SIG-M5 (cell line): ENCODE measurements around the gene SEMA6B.
"Not testable (repeated sequence)": the region's sequence is repeated elsewhere in the genome, so short reads cannot be mapped to it uniquely, and the experiment has no call there.

ENCODE experiments used
- DNase-seq: peaks from one replicate; lab custom pipeline; 2025; lab: John Stamatoyannopoulos, UW

The SEMA6B gene

GRCh38 chr19:4571305-4571917 lies 11.9 kb upstream of the SEMA6B start:
- no peak for DNase-seq

DNA sequence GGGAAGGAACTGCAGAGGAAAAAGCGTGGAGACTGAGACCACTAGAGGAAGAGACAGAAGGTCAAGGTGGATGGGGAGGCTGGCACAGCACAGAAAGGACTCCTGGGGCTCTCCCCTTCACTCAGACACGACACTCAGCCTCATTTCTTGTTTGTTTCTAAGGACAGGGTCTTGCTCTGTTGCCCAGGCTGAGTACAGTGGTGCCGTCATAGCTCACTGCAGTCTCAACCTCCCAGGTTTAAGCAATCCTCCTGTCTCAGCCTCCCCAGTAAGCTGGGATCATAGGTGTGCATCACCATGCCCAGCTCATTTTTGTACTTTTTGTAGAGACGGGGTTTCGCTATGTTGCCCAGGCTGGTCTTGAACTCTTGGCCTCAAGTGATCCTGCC lies 11.4 kb upstream of the SEMA6B start:
- DNase-seq: no peak

DNA sequence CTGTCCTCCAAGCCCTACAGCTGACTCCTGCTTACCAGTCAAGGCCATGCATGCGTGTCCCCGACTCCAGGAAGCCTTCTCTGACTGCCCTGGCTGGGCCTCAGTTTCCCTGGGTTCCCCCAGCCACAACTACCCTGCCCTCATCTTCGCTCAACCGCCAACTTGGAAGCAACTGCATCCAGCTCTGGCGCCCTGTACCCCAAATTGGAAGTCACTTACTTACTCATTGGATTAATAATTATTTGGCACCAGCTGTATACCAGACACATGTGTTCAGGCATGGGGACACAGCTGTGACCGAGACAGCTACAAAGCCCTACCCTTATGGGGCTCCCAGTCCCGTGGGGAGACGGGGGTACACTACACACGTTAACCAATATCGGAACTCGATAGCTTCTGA lies 10.9 kb upstream of the SEMA6B start:
- DNase-seq: no peak

DNA sequence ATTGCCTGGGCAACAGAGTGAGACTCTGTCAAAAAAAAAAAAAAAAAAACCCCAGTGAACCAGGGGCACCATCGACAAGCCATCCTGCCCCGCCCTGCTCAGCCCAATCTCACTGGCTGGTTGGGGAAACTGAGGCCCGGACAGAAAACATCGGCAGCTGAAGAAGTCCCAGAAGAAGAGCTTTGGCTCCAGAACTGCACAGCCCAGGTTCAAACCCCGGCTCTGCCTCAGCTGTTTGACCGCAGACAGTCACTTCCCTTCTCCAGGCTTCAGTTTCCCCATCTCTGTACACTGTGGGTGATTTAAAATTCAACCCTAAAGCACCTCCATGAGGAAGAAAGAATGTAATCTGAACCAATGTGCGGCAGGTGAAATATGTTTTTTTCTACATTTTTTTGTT lies 9.4 kb upstream of the SEMA6B start:
- peak; percentile 17 for DNase-seq

GRCh38 chr19:4567584-4568071 lies 8.1 kb upstream of the SEMA6B start:
- DNase-seq: no peak

GRCh38 chr19:4566402-4567051 lies 7.0 kb upstream of the SEMA6B start:
- DNase-seq: no peak

DNA sequence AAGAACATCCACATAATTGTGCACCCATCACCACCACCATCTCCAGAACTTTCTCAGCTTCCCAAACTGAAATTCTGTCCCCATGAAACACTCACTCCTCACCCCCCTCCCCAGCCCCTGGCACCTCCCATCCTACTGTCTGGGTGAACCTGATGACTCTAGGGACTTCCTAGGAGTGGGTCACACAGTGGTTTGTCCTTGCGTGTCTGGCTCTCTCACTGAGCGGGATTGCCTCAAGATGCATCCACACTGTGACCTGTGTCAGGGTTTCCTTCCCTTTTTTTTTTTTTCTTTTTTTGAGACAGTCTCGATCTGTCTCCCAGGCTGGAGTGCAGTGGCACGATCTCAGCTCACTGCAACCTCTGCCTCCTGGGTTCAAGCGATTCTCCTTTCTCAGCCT lies 4.1 kb upstream of the SEMA6B start:
- not testable (repeated sequence) for DNase-seq

DNA sequence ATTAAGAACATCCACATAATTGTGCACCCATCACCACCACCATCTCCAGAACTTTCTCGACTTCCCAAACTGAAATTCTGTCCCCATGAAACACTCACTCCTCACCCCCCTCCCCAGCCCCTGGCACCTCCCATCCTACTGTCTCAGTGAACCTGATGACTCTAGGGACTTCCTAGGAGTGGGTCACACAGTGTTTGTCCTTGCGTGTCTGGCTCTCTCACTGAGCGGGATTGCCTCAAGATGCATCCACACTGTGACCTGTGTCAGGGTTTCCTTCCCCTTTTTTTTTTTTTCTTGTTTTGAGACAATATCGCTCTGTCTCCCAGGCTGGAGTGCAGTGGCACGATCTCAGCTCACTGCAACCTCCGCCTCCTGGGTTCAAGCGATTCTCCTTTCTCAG lies 2.6 kb upstream of the SEMA6B start:
- DNase-seq: not testable (repeated sequence)

- DNase-seq: no peak
Measured at GRCh38 chr19:4557971-4558941, 1.2 kb downstream of the SEMA6B start.

- no peak for DNase-seq
Measured at GRCh38 chr19:4557144-4557970, 2.1 kb downstream of the SEMA6B start.

GRCh38 chr19:4556597-4557127 lies 2.8 kb downstream of the SEMA6B start:
- DNase-seq: no peak

- no peak for DNase-seq
Measured at GRCh38 chr19:4555657-4556561, 3.6 kb downstream of the SEMA6B start.

DNA sequence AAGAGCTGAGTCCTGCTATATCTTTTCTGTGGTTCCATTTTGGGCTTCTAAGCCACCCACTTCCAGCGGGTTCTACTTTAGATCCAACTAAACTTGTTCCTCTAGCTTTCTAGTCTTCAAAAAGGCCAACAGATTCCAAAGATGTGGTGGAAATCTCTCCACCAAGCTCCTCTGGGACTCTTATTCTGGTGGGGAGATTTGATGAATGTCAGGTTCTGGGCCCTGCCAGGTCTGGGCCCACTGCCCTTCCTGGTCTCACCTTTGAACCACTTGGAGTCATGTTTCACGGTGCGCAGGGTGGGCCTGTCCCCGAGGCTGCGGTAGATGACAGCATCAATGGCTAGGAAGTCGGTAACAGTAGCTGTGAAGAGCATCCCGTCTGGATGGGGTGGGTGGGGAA lies 4.8 kb downstream of the SEMA6B start:
- DNase-seq: no peak

DNA sequence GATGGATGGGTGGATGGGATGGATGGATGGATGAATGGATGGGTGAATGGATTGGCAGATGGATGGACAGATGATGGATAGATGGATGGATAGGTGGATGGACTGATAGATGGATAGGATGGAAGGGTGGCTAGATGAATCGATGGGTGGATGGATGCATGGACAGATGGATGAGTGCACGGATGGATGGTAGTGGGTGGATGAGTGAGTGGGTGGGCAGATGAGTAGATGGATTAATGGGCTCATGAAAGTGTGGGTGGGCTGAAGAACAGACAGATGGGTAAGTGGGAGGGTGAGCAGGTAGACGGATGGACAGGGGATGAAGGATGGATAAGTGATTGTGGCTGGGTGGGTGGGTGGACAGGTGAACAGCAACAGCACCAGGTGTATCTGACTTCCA lies 5.7 kb downstream of the SEMA6B start:
- no peak for DNase-seq

DNA sequence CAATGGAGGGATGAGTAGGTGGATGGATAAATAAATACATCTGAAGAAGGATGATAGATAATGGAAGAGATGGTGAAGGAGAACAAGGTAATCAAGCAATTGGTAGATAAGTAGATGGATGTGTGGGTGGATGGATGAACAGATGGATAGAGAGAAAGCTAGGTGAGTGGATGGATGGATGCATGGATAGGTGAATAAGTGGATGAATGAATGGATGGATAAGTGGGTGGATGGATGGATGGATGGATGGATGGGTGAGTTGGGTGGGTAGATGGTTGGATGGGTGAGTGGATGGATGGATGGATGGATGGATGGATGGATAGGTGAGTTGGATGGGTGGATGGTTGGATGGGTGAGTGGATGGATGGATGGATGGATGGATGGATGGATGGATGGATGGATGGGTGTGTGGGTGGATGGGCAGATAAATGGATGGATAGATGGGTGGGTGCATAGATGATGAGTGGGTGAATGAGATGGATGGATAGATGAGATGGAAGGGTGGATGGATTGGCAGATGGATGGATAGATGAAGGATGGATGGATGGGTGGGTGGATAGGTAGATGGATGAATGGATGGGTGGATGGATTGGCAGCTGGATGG lies 6.3 kb downstream of the SEMA6B start:
- no peak for DNase-seq

GRCh38 chr19:4552525-4552819 lies 7.0 kb downstream of the SEMA6B start:
- DNase-seq: no peak

- DNase-seq: no peak
Measured at GRCh38 chr19:4550479-4551050, 8.9 kb downstream of the SEMA6B start.

- DNase-seq: no peak
Measured at GRCh38 chr19:4550018-4550417, 9.5 kb downstream of the SEMA6B start.

DNA sequence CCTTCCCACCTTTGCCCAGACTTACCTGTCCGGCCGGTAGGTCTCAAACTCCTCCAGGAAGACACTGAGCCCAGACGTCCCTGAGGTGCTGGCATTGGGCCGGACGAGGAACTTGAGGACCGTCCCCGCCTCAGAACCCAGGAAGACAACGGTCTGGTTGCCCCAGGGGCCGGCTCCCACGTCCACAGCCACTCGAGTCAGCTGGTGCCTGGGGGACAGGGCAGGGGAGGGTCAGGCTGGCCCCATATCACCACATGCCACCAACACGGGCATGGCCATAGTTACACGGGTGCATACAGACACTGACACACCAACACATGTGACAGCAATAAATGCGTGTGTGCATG lies 11.3 kb downstream of the SEMA6B start:
- no peak for DNase-seq
